NCI-H128 (cell line): ENCODE results near the gene BCO2.
"Not testable (repeated sequence)": the region's sequence is repeated elsewhere in the genome, so short reads cannot be mapped to it uniquely, and the experiment has no call there.

Experiments used
- DNase-seq: peaks from one replicate; lab custom pipeline; 2025; ENCODE audit not compliant: unreplicated experiment; lab: John Stamatoyannopoulos, UW

The BCO2 gene

GRCh38 chr11:112165049-112165448 lies 10.3 kb upstream of the BCO2 start:
- no peak for DNase-seq

- no peak for DNase-seq
Measured at GRCh38 chr11:112166562-112166961, 8.8 kb upstream of the BCO2 start.

- no peak for DNase-seq
Measured at GRCh38 chr11:112167145-112167544, 8.2 kb upstream of the BCO2 start, which contains the start of gene TEX12. Gene TEX12 (plus strand): TSS chr11:112167372. CDS start chr11:112169269, 1,897 bp downstream.

- no peak for DNase-seq
Measured at GRCh38 chr11:112172362-112172994, 2.8 kb upstream of the BCO2 start.

DNA sequence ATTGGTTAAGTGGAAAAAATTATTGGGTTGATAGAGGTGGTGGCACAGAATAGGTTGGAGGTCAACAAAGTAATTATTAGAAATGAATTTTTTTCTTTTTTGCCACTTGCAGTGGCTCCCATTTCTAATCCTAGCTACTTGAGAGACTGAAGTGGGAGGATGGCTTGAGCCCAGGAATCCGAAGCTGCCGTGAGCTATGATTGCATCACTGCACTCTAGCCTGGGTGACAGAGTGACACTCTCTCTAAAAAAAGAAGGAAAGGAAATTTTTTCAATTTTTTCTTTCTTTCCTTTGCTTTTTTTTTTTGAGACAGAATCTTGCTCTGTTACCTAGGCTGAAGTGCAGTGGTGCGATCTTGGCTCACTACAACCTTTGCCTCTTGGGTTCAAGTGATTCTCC lies 2.2 kb upstream of the BCO2 start:
- DNase-seq, result no peak

DNA sequence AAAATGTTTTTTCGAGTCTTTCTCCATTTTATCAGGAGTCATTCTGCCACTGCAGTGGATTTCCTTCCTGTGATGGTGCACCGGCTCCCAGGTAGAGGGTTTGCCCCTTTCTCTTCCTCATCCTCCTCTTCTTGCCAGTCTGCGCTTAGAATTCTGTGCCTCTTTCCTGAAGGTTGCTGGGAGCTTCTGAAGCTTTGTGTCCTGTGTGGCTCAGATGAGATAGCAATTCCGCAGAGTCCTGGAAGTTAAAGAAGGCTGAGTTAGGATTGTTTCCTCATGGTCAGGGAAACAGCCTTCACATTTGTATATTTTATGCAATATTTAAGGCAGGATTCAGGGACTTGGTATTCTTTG lies 264 bp downstream of the BCO2 start:
- no peak for DNase-seq

- no peak for DNase-seq
Measured at GRCh38 chr11:112176077-112176476, 765 bp downstream of the BCO2 start.

- no peak for DNase-seq
Measured at GRCh38 chr11:112177589-112177988, 2.3 kb downstream of the BCO2 start.

GRCh38 chr11:112178428-112178827 lies 3.1 kb downstream of the BCO2 start:
- DNase-seq, result no peak

DNA sequence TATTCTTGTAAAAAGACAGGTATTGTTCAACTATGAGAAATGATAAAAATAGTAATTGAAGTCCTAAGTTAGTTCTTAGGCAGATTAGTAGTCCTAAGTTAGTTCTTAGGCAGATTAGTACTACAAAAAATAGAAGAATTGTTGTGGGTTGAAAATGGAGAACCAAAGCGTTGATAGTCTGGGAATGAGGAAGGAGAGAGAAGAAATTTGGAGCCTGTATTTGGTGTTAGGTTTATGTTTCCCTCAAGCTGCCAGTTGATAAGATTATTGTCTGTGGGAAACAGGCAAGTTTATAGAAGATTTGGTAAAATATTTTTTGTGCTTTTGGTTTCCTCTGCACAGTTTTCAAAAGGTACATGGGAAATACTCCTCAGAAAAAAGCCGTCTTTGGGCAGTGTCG lies 3.6 kb downstream of the BCO2 start:
- no peak for DNase-seq

DNA sequence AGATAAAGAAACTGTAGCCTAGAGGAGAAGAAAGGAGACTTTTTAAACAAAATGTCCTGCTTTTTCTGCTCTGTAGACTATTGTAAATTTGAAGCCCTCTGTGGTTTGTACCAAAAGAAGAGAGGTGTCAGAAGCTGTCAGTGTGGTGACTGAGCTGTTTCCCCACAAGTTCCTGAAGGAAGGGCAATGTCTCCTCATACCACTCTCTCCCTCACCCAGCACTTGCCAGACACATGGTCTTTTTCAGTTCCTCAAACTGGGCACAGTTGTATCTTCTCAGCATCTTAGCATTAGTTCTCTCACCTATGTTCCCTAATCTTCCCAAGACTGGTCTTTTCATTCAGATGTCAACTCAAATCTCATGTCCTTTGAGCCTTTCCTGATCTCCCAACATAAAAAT lies 4.3 kb downstream of the BCO2 start:
- DNase-seq, result no peak

DNA sequence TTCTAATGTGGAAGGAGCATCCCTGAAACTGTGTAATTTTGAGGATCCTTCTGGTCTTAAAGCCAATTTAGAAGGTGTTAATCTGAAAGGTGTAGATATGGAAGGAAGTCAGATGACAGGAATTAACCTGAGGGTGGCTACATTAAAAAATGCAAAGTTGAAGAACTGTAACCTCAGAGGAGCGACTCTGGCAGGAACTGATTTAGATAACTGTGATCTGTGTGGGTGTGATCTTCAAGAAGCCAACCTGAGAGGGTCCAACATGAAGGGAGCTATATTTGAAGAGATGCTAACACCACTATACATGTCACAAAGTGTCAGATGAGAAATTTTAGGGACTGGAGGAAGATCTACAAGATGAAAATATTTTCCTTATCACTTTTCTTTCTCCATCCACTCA lies 7.6 kb downstream of the BCO2 start:
- DNase-seq, result no peak

- no peak for DNase-seq
Measured at GRCh38 chr11:112185883-112186282, 10.6 kb downstream of the BCO2 start.

DNA sequence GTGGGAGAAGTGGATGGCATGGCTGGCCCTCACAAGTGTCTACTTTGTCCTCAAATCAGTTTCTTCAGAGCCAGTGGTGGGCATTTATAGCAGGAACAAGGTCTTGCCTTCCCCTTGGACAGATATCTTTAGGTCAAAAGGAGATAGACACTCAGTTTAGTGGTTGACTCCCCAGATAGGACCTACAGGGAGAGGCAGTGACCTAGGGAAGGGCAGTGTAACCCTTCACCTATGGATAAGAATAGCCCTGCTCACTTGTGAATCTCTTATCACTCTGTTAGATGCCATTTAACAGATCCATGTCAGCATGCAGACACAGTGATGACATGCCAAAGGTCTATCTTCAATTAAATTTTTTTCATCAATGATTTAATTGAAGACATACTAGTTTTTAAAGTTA lies 11.0 kb downstream of the BCO2 start:
- no peak for DNase-seq

DNA sequence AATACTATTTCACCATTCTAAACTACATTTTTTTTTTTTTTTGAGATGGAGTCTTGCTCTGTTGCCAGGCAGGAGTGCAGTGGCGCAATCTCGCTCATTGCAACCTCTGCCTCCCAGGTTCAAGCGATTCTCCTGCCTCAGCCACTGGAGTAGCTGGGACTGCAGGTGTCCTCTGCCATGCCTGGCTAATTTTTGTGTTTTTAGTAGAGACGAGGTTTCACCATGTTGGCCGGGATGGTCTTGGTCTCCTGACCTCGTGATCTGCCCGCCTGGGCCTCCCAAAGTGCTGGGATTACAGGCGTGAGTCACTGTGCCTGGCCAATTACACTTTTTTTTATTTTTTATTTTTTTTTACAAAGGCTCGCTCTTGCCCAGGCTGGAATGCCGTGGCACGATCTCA lies 19.8 kb downstream of the BCO2 start:
- not testable (repeated sequence) for DNase-seq

GRCh38 chr11:112195951-112196351 lies 20.6 kb downstream of the BCO2 start:
- DNase-seq, result no peak

GRCh38 chr11:112196519-112197087 lies 21.3 kb downstream of the BCO2 start:
- no peak for DNase-seq

GRCh38 chr11:112199101-112199500 lies 23.8 kb downstream of the BCO2 start:
- DNase-seq, result not testable (repeated sequence)

GRCh38 chr11:112200252-112200651 lies 24.9 kb downstream of the BCO2 start:
- DNase-seq, result no peak

- DNase-seq, result no peak
Measured at GRCh38 chr11:112206071-112206470, 30.8 kb downstream of the BCO2 start.

DNA sequence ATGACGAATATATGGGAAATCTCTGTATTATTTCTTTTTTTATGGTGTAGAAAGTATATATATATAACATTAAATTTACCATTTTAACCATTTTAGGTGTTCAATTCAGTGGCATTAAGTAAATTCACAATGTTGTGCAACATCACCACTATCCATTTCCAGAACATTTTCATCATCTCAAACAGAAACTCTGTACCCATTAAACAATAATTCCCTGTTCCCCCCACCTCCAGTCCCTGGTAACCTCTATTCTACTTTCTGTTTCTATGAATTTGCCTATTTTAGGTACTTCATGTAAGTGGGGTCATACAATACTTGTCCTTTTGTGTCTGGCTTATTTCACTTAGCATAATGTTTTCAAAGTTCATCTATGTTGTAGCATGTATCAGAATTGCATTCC lies 35.6 kb downstream of the BCO2 start:
- DNase-seq, result no peak

GRCh38 chr11:112211536-112211935 lies 36.2 kb downstream of the BCO2 start:
- DNase-seq, result no peak

DNA sequence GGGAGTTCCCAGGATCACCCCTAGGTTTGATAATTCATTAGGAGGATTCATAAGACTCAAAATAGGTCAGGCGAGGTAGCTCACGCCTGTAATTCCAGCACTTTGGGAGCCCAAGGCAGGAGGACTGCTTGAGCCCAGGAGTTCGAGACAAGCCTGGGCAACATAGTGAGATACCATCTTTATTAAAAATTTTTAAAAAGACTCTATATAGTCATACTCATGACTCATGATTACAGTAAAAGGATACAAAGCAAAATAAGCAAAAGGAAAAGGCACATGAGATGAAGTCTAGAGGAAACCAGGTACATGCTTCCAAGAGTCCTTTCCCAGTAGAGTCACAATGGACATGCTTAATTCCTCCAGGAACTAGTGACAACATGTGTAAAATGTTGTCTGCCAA lies 37.0 kb downstream of the BCO2 start:
- DNase-seq, result no peak
